ENCODE results near the gene DIDO1. TPM values are rescaled to one million over a fixed set of nuclear protein-coding genes. Genes with fewer than 3 reads are reported as not detected.
"Not testable (repeated sequence)": the region's sequence is repeated elsewhere in the genome, so short reads cannot be mapped to it uniquely, and the experiment has no call there.

DIDO1 gene
- total RNA-seq, 1 donor, result 46.3 TPM

- H3K4me2 ChIP-seq (ENCODE audit: insufficient read depth, low read length), result no peak overlapping the region
- no peak for DNase-seq (ENCODE audit: insufficient read length, low spot score, missing footprints)
- no peaks in the 10 kb centered on the region for H3K27me3 ChIP-seq (ENCODE audit: insufficient read depth, low read length)
- TF ChIP-seq CTCF (IDR thresholded peaks at IDR 0.05; ENCODE audit: extremely low read depth, low read depth, low read length), result no peak
- H2AFZ ChIP-seq (ENCODE audit: low read length), result no peak overlapping the region
- H3K9me3 ChIP-seq (ENCODE audit: low read depth, low read length), result no peaks in the 10 kb centered on the region
- no peaks in the 10 kb centered on the region for H3K4me1 ChIP-seq (ENCODE audit: insufficient read depth, low read length)
- peaks cover 18% of the 10 kb centered on the region for H3K79me2 ChIP-seq (ENCODE audit: insufficient read depth, low read length)
- H3K4me3 ChIP-seq (ENCODE audit: insufficient read depth, low read length), result no peak overlapping the region
- no peak overlapping the region for H3K27ac ChIP-seq (ENCODE audit: low read depth, low read length)
- peaks cover 31% of the 10 kb centered on the region for H4K20me1 ChIP-seq (ENCODE audit: insufficient read depth, low read length)
- peaks cover 43% of the 10 kb centered on the region for H3K36me3 ChIP-seq (ENCODE audit: insufficient read depth, low read length)
Measured at GRCh38 chr20:62961799-62962198, 35.5 kb upstream of the DIDO1 start.

DNA sequence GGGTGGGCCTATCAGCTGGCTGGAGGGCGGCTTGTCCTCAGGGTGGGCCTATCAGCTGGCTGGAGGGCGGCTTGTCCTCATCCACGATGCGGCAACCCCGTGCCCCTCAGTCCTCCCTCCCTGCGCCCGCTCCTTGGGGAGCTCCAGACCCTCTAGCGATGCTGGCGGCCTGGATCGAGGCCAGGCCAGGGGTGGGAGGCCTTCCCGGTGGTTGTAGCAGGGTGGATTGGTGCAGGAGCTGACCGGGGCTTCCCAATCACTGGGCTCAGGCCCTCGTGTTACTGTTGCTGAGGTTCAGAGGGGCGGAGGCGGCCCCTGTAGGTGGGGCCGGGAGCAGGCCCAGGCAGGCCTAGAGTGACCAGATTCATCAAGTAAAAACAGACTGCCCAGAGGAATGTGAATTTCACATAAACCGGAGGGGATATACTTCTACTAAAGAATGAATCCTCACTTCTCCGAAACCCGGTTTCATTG, 35.0 kb upstream of the DIDO1 start:
- Histone ChIP-seq H3K27ac (ENCODE audit: low read depth, low read length) (no peak overlapping the region), H2AFZ (ENCODE audit: low read length) (no peak overlapping the region), H4K20me1 (ENCODE audit: insufficient read depth, low read length) (peaks cover 36% of the 10 kb centered on the region), H3K4me3 (ENCODE audit: insufficient read depth, low read length) (no peak overlapping the region), H3K79me2 (ENCODE audit: insufficient read depth, low read length) (peaks cover 22% of the 10 kb centered on the region), H3K36me3 (ENCODE audit: insufficient read depth, low read length) (peaks cover 40% of the 10 kb centered on the region), H3K9me3 (ENCODE audit: low read depth, low read length) (no peaks in the 10 kb centered on the region), H3K27me3 (ENCODE audit: insufficient read depth, low read length) (no peaks in the 10 kb centered on the region), H3K4me1 (ENCODE audit: insufficient read depth, low read length) (no peaks in the 10 kb centered on the region), H3K4me2 (ENCODE audit: insufficient read depth, low read length) (no peak overlapping the region)
- TF ChIP-seq CTCF (IDR thresholded peaks at IDR 0.05; ENCODE audit: extremely low read depth, low read depth, low read length), result no peak
- no peak for DNase-seq (ENCODE audit: insufficient read length, low spot score, missing footprints)

- not testable (repeated sequence) for DNase-seq (ENCODE audit: insufficient read length, low spot score, missing footprints); H3K27me3 ChIP-seq (ENCODE audit: insufficient read depth, low read length); H3K4me1 ChIP-seq (ENCODE audit: insufficient read depth, low read length); H3K4me2 ChIP-seq (ENCODE audit: insufficient read depth, low read length); H2AFZ ChIP-seq (ENCODE audit: low read length); H3K27ac ChIP-seq (ENCODE audit: low read depth, low read length); H3K4me3 ChIP-seq (ENCODE audit: insufficient read depth, low read length); H3K9me3 ChIP-seq (ENCODE audit: low read depth, low read length)
- Histone ChIP-seq H3K79me2 (ENCODE audit: insufficient read depth, low read length) (peaks cover 29% of the 10 kb centered on the region), H4K20me1 (ENCODE audit: insufficient read depth, low read length) (peaks cover 43% of the 10 kb centered on the region), H3K36me3 (ENCODE audit: insufficient read depth, low read length) (peaks cover 47% of the 10 kb centered on the region)
Measured at GRCh38 chr20:62960446-62961309, 34.4 kb upstream of the DIDO1 start.

- Histone ChIP-seq H3K27ac (ENCODE audit: low read depth, low read length) (no peak overlapping the region), H3K9me3 (ENCODE audit: low read depth, low read length) (no peaks in the 10 kb centered on the region), H3K4me2 (ENCODE audit: insufficient read depth, low read length) (no peak overlapping the region), H2AFZ (ENCODE audit: low read length) (no peak overlapping the region), H4K20me1 (ENCODE audit: insufficient read depth, low read length) (peaks cover 44% of the 10 kb centered on the region), H3K79me2 (ENCODE audit: insufficient read depth, low read length) (peaks cover 36% of the 10 kb centered on the region), H3K27me3 (ENCODE audit: insufficient read depth, low read length) (no peaks in the 10 kb centered on the region), H3K4me3 (ENCODE audit: insufficient read depth, low read length) (no peak overlapping the region), H3K4me1 (ENCODE audit: insufficient read depth, low read length) (no peaks in the 10 kb centered on the region), H3K36me3 (ENCODE audit: insufficient read depth, low read length) (peaks cover 49% of the 10 kb centered on the region)
- DNase-seq (ENCODE audit: insufficient read length, low spot score, missing footprints), result no peak
- no peak for TF ChIP-seq CTCF (IDR thresholded peaks at IDR 0.05; ENCODE audit: extremely low read depth, low read depth, low read length)
Measured at GRCh38 chr20:62959998-62960436, 33.7 kb upstream of the DIDO1 start.
